HG03108 (cell line): ENCODE data around the gene ENTPD5.
"Not testable (repeated sequence)": the region's sequence is repeated elsewhere in the genome, so short reads cannot be mapped to it uniquely, and the experiment has no call there.

Experiments used
- ATAC-seq: cut with Tn5 transposase; IDR thresholded peaks from one replicate; pipeline ENCODE4 v1.9.1; 2021; ENCODE audit warnings: moderate library complexity; ENCODE audit not compliant: unreplicated experiment

Gene ENTPD5

DNA sequence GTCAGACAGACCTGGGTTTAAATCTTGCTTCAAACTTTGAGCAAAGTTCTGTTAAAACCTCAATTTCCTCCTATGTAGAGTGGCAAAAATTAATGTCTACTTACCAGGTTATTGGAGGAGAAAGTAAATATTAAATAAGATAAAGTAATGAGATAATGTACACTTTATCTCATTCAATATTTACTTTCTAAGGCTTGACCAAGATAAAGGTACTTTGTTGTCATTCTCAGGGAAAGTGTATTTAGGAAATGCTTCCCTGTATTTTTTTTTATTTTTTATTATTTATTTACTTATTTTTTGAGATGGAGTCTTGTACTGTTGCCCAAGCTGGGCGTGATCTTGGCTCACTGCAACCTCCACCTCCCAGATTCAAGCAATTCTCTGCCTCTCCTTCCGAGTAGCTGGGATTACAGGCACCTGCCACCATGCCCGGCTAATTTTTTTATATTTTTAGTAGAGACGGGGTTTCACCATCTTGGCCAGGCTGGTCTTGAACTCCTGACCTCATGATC is 73.9 kb downstream of the ENTPD5 start:
- ATAC-seq, result no peak

DNA sequence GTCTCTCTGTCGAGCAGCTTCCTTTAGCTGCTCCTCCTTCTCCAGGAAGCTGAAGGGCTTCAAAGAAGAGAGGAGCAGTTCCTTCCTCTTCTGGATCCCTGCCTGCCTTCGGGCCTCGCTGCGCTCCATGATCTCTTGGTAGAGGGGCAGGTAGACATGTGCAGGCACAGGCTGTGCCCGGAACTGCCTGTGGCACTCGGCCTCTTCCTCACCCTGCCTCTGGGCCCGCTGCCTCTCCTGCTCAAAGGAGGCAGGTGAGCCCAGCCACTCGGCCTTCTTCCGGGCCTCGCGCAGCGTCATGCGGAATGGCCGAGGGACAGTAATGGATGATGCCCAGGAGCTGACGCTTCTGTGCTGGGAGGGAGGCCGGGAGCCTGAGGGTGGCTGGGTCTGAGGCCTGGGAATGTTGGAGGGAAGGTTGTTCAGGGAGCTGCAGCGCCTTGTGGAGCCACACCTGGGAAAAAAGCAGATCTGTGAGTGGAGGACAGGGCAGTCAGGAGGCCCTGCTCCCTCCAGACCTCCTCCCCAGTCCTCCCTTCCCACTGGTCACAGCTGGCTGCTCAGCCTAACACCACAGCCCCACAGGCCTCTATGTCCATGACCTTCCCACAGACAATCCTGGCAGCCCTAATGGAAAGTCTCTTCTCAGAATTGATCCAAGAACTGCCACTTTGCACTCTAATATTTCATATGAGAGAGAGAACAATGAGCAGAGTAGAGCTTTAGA is 74.5 kb downstream of the ENTPD5 start:
- no peak for ATAC-seq

DNA sequence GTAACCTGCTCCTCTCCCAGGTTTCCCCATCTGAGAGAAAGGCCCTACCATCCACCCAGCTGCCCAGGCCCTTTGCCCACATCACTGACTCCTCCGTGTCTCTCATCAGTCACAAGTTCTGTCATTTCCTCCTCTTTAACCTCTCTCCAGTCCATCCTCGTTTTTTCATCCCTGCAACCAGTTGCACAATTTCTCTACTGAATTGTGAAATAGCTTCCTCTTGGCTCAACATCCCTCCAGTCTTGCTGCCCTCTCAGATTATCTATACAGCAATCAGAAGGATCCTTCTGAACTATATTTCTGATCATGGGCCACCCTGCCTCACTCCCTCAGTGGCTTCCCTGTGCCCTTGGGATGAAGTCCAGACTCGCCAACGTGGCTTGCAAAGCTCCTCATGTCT is 76.0 kb downstream of the ENTPD5 start:
- ATAC-seq, result no peak

- no peak for ATAC-seq
These were observed 76.9 kb downstream of the ENTPD5 start for GRCh38 chr14:73942180-73942579.

- no peak for ATAC-seq
These were observed 82.1 kb downstream of the ENTPD5 start for GRCh38 chr14:73937012-73937411.

- ATAC-seq, result no peak
These were observed 82.5 kb downstream of the ENTPD5 start for GRCh38 chr14:73936548-73936947.

- ATAC-seq, result no peak
These were observed 83.4 kb downstream of the ENTPD5 start for GRCh38 chr14:73935666-73936065.

- ATAC-seq, result no peak
These were observed 94.8 kb downstream of the ENTPD5 start for GRCh38 chr14:73924337-73924736.

DNA sequence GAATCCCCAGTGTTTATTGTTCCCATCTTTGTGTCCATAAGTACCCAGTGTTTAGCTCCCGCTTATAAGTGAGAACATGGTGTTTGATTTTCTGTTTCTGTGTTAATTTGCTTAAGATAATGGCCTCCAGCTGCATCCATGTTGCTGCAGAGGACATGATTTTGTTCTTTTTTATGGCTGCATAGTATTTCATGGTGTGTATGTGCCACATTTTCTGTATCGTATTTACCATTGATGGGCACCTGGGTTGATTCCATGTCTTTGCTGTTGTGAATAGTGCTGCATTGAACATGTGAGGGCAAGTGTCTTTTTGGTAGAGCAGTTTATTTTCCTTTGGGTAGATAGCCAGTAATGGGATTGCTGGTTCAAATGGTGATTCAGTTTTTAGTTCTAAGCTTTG is 99.6 kb downstream of the ENTPD5 start:
- not testable (repeated sequence) for ATAC-seq

- no peak for ATAC-seq
These were observed 102.8 kb downstream of the ENTPD5 start for GRCh38 chr14:73916324-73916723.

DNA sequence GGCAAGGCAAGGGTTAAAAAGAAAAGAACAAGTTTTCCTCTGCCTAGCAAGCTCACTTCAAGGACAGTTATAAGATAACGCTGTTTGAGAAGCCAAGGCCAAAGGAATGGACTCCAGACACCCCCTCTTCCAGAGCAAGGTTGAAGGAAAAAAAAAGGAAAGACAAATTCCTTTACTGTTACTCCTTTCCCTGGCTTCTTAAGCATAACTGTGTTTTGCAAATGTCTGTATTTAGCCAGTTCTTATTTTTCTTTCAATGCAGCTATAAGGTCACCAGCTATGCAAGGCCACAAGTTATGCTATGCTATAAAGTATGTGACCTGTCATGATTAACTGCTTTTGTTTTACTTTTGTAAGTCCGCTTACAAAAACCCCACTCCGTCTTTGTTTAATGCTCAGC is 105.8 kb downstream of the ENTPD5 start:
- ATAC-seq, result no peak

- no peak for ATAC-seq
These were observed 109.4 kb downstream of the ENTPD5 start for GRCh38 chr14:73909681-73910080.
